ENCODE measurements around the gene PLA2G2E. TPM values are rescaled to one million over a fixed set of nuclear protein-coding genes. Genes with fewer than 3 reads are reported as not detected.
"Not testable (repeated sequence)": the region's sequence is repeated elsewhere in the genome, so short reads cannot be mapped to it uniquely, and the experiment has no call there.

PLA2G2E gene
- total and polyA plus RNA-seq, 2 donors, result not detected

DNA sequence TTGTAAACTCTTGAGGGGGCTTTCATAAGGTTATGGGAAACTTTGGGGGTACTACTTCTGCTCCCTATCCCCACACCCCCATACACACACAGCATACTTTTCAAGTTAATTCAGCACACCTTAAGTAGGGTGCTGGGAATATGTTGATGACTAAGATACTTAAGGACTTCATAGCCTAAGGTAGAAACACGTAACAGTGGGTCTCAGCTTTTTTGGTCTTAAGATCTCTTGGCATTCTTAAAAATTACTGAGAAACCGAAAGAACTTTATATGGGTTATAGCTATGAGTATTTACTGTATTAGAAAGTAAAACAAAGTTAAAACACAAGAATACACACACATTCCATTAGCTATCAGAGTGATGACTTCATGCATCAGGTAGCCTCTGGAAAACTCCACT is 39.1 kb downstream of the PLA2G2E start:
- Histone ChIP-seq H3K36me3 (ENCODE audit: control insufficient read depth in 2 of 2, insufficient read depth in 2 of 2, low read length in 1 of 2) (peaks cover 0 to 4% of the 10 kb centered on the region in 2 donors), H3K27ac (ENCODE audit: low read depth in 1 of 2, low read length in 1 of 2) (no peak overlapping the region), H3K9me3 (ENCODE audit: control insufficient read depth in 2 of 2, insufficient read depth in 1 of 2, low read length in 1 of 2) (no peaks in the 10 kb centered on the region), H3K4me1 (ENCODE audit: control insufficient read depth in 2 of 2, insufficient read depth in 2 of 2, low read length in 2 of 2) (peaks cover 14% of the 10 kb centered on the region in 2 donors), H3K27me3 (ENCODE audit: control insufficient read depth in 2 of 2, insufficient read depth in 1 of 2, low read length in 1 of 2) (no peaks in the 10 kb centered on the region), H3K4me3 (ENCODE audit: low read length in 2 of 2) (no peak overlapping the region)
- WGBS, result 99% methylated on average over 2 of the region's 2 CpGs
- DNase-seq (ENCODE audit: low read depth in 6 of 9, low spot score in 9 of 9), result no peak

- Histone ChIP-seq H3K27me3 (ENCODE audit: control insufficient read depth in 2 of 2, insufficient read depth in 1 of 2, low read length in 1 of 2) (peaks cover 0 to 3% of the 10 kb centered on the region in 2 donors), H3K4me1 (ENCODE audit: control insufficient read depth in 2 of 2, insufficient read depth in 2 of 2, low read length in 2 of 2) (peaks cover 14% of the 10 kb centered on the region in 2 donors), H3K4me3 (ENCODE audit: low read length in 2 of 2) (peak within 1 kb of the TSS; percentile 70 to 99), H3K27ac (ENCODE audit: low read depth in 1 of 2, low read length in 1 of 2) (peak within 1 kb of the TSS; percentile 74 to 95), H3K36me3 (ENCODE audit: control insufficient read depth in 2 of 2, insufficient read depth in 2 of 2, low read length in 1 of 2) (peaks cover 0 to 2% of the 10 kb centered on the region in 2 donors), H3K9me3 (ENCODE audit: control insufficient read depth in 2 of 2, insufficient read depth in 1 of 2, low read length in 1 of 2) (no peaks in the 10 kb centered on the region)
- peak; percentile 93 to 99 (median 98) for DNase-seq (ENCODE audit: low read depth in 6 of 9, low spot score in 9 of 9)
- under 1% methylated on average over 97 of the region's 97 CpGs for WGBS
Measured at GRCh38 chr1:19882111-19883071, 41.0 kb downstream of the PLA2G2E start, which contains the start of gene OTUD3. Gene OTUD3 (plus strand): TSS chr1:19882395. CDS start chr1:19882514, 119 bp downstream.

- not testable (repeated sequence) for DNase-seq (ENCODE audit: low read depth in 6 of 9, low spot score in 9 of 9); H3K27ac ChIP-seq (ENCODE audit: low read depth in 1 of 2, low read length in 1 of 2); H3K4me3 ChIP-seq (ENCODE audit: low read length in 2 of 2); H3K36me3 ChIP-seq (ENCODE audit: control insufficient read depth in 2 of 2, insufficient read depth in 2 of 2, low read length in 1 of 2); H3K27me3 ChIP-seq (ENCODE audit: control insufficient read depth in 2 of 2, insufficient read depth in 1 of 2, low read length in 1 of 2); H3K9me3 ChIP-seq (ENCODE audit: control insufficient read depth in 2 of 2, insufficient read depth in 1 of 2, low read length in 1 of 2)
- WGBS, result 88% methylated on average over 5 of the region's 5 CpGs
- H3K4me1 ChIP-seq (ENCODE audit: control insufficient read depth in 2 of 2, insufficient read depth in 2 of 2, low read length in 2 of 2), result peaks cover 14% of the 10 kb centered on the region in 2 donors
Measured at GRCh38 chr1:19880841-19881240, 42.6 kb downstream of the PLA2G2E start.

- Histone ChIP-seq H3K27ac (ENCODE audit: low read depth in 1 of 2, low read length in 1 of 2) (no peak overlapping the region), H3K4me3 (ENCODE audit: low read length in 2 of 2) (no peak overlapping the region), H3K36me3 (ENCODE audit: control insufficient read depth in 2 of 2, insufficient read depth in 2 of 2, low read length in 1 of 2) (no peaks in the 10 kb centered on the region), H3K9me3 (ENCODE audit: control insufficient read depth in 2 of 2, insufficient read depth in 1 of 2, low read length in 1 of 2) (no peaks in the 10 kb centered on the region), H3K27me3 (ENCODE audit: control insufficient read depth in 2 of 2, insufficient read depth in 1 of 2, low read length in 1 of 2) (peaks cover 0 to 6% of the 10 kb centered on the region in 2 donors), H3K4me1 (ENCODE audit: control insufficient read depth in 2 of 2, insufficient read depth in 2 of 2, low read length in 2 of 2) (peaks cover 14% of the 10 kb centered on the region in 2 donors)
- 94% methylated on average over 4 of the region's 4 CpGs for WGBS
- no peak for DNase-seq (ENCODE audit: low read depth in 6 of 9, low spot score in 9 of 9)
Measured at GRCh38 chr1:19879661-19880060, 43.8 kb downstream of the PLA2G2E start.

- no peak overlapping the region for H3K4me3 ChIP-seq (ENCODE audit: low read length in 2 of 2)
- no peak overlapping the region for H3K27ac ChIP-seq (ENCODE audit: low read depth in 1 of 2, low read length in 1 of 2)
- H3K36me3 ChIP-seq (ENCODE audit: control insufficient read depth in 2 of 2, insufficient read depth in 2 of 2, low read length in 1 of 2), result no peaks in the 10 kb centered on the region
- WGBS, result 95% methylated on average over 4 of the region's 4 CpGs
- peaks cover 0 to 6% of the 10 kb centered on the region in 2 donors for H3K27me3 ChIP-seq (ENCODE audit: control insufficient read depth in 2 of 2, insufficient read depth in 1 of 2, low read length in 1 of 2)
- peaks cover 14% of the 10 kb centered on the region in 2 donors for H3K4me1 ChIP-seq (ENCODE audit: control insufficient read depth in 2 of 2, insufficient read depth in 2 of 2, low read length in 2 of 2)
- DNase-seq (ENCODE audit: low read depth in 6 of 9, low spot score in 9 of 9), result no peak
- no peaks in the 10 kb centered on the region for H3K9me3 ChIP-seq (ENCODE audit: control insufficient read depth in 2 of 2, insufficient read depth in 1 of 2, low read length in 1 of 2)
Measured at GRCh38 chr1:19879227-19879626, 44.2 kb downstream of the PLA2G2E start.

- WGBS, result 96% methylated on average over 12 of the region's 12 CpGs
- DNase-seq (ENCODE audit: low read depth in 6 of 9, low spot score in 9 of 9), result no peak
- no peak overlapping the region for H3K4me3 ChIP-seq (ENCODE audit: low read length in 2 of 2)
- H3K27ac ChIP-seq (ENCODE audit: low read depth in 1 of 2, low read length in 1 of 2), result no peak overlapping the region
- H3K27me3 ChIP-seq (ENCODE audit: control insufficient read depth in 2 of 2, insufficient read depth in 1 of 2, low read length in 1 of 2), result peaks cover 0 to 6% of the 10 kb centered on the region in 2 donors
- no peaks in the 10 kb centered on the region for H3K9me3 ChIP-seq (ENCODE audit: control insufficient read depth in 2 of 2, insufficient read depth in 1 of 2, low read length in 1 of 2)
- H3K36me3 ChIP-seq (ENCODE audit: control insufficient read depth in 2 of 2, insufficient read depth in 2 of 2, low read length in 1 of 2), result no peaks in the 10 kb centered on the region
- peaks cover 8 to 12% of the 10 kb centered on the region in 2 donors for H3K4me1 ChIP-seq (ENCODE audit: control insufficient read depth in 2 of 2, insufficient read depth in 2 of 2, low read length in 2 of 2)
Measured at GRCh38 chr1:19878637-19878985, 44.8 kb downstream of the PLA2G2E start.

DNA sequence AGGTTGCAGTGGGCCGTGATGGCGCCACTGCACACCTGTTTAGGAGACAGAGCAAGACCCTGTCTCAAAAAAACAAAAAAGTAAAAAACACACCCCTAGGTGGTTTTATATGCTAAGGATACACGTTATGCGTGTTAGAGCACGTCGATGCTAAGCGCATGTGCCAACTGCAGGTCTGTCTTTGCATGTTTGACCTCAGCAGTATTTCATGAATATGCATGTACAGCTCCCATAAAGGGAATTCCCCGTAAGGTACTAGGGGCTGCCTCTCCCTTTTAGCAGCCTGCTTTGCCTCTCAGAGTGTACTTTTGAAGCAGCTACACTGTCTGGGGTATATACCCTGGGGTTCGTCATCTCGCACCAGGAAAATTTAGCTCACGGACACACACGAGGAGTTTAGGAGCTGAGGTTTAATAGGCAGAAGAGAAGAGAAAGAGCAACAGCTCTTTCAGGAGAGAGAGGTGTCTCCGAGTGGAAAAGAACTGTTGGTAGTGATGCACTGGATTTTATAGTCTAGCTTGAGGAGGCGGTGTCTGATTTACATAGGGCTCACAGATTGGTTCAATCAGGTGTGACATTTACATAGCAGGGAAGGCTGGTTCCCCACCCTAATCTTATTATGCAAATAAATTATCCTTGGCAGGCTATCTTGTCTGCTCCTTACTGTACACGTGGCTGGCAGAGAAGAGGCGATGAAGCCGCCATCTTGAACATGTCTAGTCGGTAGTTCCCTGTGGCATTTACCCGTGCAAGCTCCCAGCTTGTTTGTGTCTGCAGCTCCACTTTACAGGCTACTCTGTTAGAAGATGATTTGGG is 45.4 kb downstream of the PLA2G2E start:
- H3K36me3 ChIP-seq (ENCODE audit: control insufficient read depth in 2 of 2, insufficient read depth in 2 of 2, low read length in 1 of 2), result no peaks in the 10 kb centered on the region
- H3K9me3 ChIP-seq (ENCODE audit: control insufficient read depth in 2 of 2, insufficient read depth in 1 of 2, low read length in 1 of 2), result no peaks in the 10 kb centered on the region
- WGBS, result 88% methylated on average over 19 of the region's 19 CpGs
- H3K27me3 ChIP-seq (ENCODE audit: control insufficient read depth in 2 of 2, insufficient read depth in 1 of 2, low read length in 1 of 2), result peaks cover 0 to 6% of the 10 kb centered on the region in 2 donors
- no peak overlapping the region for H3K4me3 ChIP-seq (ENCODE audit: low read length in 2 of 2)
- H3K4me1 ChIP-seq (ENCODE audit: control insufficient read depth in 2 of 2, insufficient read depth in 2 of 2, low read length in 2 of 2), result peaks cover 3 to 6% of the 10 kb centered on the region in 2 donors
- DNase-seq (ENCODE audit: low read depth in 6 of 9, low spot score in 9 of 9), result no peak
- no peak overlapping the region for H3K27ac ChIP-seq (ENCODE audit: low read depth in 1 of 2, low read length in 1 of 2)

DNA sequence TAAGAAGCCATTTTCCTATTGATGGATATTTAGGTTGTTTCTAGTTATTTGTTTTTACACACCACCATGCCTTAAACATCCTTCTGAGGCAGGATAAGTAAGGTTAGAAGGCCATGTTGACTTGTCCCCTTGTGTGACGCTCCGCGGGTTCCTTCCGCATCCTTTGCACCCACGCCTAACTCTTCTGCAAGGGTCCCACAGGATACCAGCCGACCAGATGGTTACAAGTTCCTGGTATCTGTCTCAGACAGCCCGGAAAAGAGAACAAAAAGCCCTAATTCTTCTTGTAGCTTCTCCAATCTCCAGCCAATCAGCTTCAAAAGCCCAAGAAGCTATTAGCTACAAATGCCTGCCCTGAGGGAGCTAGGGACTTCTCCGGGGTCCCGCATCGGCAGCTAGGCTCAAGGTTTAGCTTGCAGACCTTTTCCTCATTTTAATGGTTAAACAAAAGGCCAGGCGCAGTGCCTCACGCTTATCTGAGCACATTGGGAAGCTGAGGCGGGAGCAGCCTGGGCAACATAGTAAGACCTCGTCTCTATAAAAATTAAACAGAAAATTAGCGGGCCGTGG is 46.2 kb downstream of the PLA2G2E start:
- WGBS, result 85% methylated on average over 16 of the region's 16 CpGs
- peaks cover 0 to 6% of the 10 kb centered on the region in 2 donors for H3K27me3 ChIP-seq (ENCODE audit: control insufficient read depth in 2 of 2, insufficient read depth in 1 of 2, low read length in 1 of 2)
- no peaks in the 10 kb centered on the region for H3K36me3 ChIP-seq (ENCODE audit: control insufficient read depth in 2 of 2, insufficient read depth in 2 of 2, low read length in 1 of 2)

More for the DNA sequence above, 46.2 kb downstream of the PLA2G2E start:
- DNase-seq (ENCODE audit: low read depth in 6 of 9, low spot score in 9 of 9), result no peak
- Histone ChIP-seq H3K27ac (ENCODE audit: low read depth in 1 of 2, low read length in 1 of 2) (no peak overlapping the region), H3K4me3 (ENCODE audit: low read length in 2 of 2) (no peak overlapping the region), H3K4me1 (ENCODE audit: control insufficient read depth in 2 of 2, insufficient read depth in 2 of 2, low read length in 2 of 2) (peaks cover 0 to 4% of the 10 kb centered on the region in 2 donors), H3K9me3 (ENCODE audit: control insufficient read depth in 2 of 2, insufficient read depth in 1 of 2, low read length in 1 of 2) (no peaks in the 10 kb centered on the region)

Measured in thymus (tissue), 11 donors.